ENCODE results near the gene CSF3R.

The CSF3R gene

DNA sequence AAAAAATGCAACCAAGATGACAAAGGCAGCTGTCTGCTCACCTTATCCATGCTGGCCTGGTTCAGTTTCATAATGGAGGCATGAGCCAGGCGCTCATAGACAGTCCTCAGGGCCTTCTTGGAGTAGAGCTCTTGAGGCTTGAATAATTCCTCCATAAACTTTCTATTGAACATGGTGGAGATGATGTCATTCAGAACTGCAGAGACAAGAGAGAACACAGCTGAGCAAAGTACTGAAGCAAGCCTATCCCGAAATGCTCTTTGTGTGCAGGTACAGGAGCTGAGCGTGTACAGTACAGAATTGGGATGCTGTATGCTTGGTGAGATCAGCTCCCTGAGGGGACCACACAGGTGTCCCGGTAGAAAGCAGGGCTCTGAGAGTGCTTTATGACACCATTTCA lies 44.0 kb downstream of the CSF3R start:
- H3K4me3 ChIP-seq (ENCODE audit: low read length): no peak overlapping the region
- TF ChIP-seq, protein P1, sequence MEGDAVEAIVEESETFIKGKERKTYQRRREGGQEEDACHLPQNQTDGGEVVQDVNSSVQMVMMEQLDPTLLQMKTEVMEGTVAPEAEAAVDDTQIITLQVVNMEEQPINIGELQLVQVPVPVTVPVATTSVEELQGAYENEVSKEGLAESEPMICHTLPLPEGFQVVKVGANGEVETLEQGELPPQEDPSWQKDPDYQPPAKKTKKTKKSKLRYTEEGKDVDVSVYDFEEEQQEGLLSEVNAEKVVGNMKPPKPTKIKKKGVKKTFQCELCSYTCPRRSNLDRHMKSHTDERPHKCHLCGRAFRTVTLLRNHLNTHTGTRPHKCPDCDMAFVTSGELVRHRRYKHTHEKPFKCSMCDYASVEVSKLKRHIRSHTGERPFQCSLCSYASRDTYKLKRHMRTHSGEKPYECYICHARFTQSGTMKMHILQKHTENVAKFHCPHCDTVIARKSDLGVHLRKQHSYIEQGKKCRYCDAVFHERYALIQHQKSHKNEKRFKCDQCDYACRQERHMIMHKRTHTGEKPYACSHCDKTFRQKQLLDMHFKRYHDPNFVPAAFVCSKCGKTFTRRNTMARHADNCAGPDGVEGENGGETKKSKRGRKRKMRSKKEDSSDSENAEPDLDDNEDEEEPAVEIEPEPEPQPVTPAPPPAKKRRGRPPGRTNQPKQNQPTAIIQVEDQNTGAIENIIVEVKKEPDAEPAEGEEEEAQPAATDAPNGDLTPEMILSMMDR (IDR thresholded peaks at IDR 0.05; ENCODE audit: insufficient read depth, low read depth, low read length, missing control alignments): no peak
- DNase-seq (ENCODE audit: low read depth): peak; percentile 9

- H3K4me3 ChIP-seq (ENCODE audit: low read length): no peak overlapping the region
- DNase-seq (ENCODE audit: low read depth): peak; percentile 96
- TF ChIP-seq, protein P1 (IDR thresholded peaks at IDR 0.05; ENCODE audit: insufficient read depth, low read depth, low read length, missing control alignments): no peak
Measured at GRCh38 chr1:36436821-36437220, 45.9 kb downstream of the CSF3R start.

DNA sequence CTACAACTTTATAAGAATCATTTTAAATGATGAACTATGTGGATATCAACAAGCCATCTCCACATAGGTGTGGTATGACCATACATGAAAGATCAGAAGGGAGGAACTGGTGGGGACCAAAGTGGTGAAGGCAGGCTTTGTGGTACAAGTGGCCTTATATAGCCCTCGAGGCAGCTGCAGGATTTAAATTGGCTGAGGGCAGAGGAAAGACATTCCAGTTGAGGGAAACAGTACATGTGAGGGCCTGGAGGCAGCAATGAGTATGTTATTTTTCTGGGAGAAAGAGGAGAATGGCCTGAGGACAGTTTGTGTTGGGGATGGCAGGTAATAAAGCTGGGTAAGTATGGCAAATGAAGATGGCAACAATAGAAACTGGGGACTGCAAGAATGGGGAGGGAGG lies 49.6 kb downstream of the CSF3R start:
- H3K4me3 ChIP-seq (ENCODE audit: low read length): no peak overlapping the region
- TF ChIP-seq, protein P1 (IDR thresholded peaks at IDR 0.05; ENCODE audit: insufficient read depth, low read depth, low read length, missing control alignments): no peak
- no peak for DNase-seq (ENCODE audit: low read depth)

DNA sequence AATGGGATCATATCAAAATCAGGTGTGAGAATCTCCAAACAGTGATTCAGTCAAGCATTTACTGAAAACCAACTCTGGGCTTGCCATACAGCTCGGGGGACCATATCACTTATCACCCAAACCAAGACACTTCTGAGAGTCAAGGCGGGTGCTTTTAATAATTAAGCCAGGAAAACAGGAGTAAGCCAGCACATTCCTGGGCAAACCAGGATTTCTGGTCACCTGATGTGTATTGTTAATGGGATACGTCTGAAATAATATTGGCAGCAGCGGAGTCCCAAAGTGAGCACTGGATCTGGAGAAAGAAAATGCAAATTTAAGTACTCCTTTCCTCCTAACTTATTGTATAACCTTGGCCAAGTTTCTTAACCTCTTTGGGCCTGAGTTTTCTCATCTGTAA lies 50.1 kb downstream of the CSF3R start:
- DNase-seq (ENCODE audit: low read depth): no peak
- TF ChIP-seq, protein P1 (IDR thresholded peaks at IDR 0.05; ENCODE audit: insufficient read depth, low read depth, low read length, missing control alignments): no peak

DNA sequence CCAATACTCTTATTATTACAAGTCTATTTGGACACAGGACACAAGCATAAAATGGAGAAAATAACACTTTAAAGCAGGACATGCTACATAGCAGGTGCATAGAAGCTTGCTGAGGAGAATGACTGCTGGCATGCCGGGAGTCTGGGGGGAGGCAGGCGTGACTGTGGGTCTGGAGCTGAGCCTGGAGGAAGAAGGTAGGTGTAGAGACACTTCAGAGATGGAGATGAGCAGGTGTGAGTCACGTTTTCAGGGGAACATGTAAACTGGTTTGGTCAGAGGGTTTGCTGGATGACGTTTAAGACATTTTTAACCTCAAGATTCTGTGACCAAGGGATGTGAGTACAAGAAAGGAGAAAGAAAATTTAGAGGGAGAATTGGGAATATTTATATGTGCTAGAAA lies 56.9 kb downstream of the CSF3R start:
- TF ChIP-seq, protein P1 (IDR thresholded peaks at IDR 0.05; ENCODE audit: insufficient read depth, low read depth, low read length, missing control alignments): no peak
- peak; percentile 86 for DNase-seq (ENCODE audit: low read depth)
- H3K4me3 ChIP-seq (ENCODE audit: low read length): no peak overlapping the region

More for the DNA sequence above, 50.1 kb downstream of the CSF3R start:
- no peak overlapping the region for H3K4me3 ChIP-seq (ENCODE audit: low read length)

DNA sequence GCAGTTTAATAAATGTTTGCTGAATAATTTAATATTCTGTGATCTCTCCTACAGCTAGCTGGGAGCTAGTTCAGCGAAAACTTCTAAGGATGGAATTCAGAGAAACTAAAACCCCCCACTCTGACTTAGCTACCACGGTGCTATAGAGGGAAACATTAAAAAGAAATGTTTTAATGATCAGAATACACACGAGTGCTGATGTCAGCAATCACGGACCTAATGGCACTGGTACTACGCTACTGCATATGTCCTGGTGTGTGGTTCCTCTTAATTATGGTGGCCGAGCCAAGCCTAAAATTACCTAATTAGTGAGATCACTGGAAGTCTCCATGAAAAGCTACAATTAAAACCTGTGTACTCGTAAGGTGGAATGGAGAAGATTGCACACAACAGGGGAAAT lies 61.1 kb downstream of the CSF3R start:
- H3K4me3 ChIP-seq (ENCODE audit: low read length): no peak overlapping the region
- TF ChIP-seq, protein P1 (IDR thresholded peaks at IDR 0.05; ENCODE audit: insufficient read depth, low read depth, low read length, missing control alignments): no peak
- DNase-seq (ENCODE audit: low read depth): no peak

- TF ChIP-seq, protein P1 (IDR thresholded peaks at IDR 0.05; ENCODE audit: insufficient read depth, low read depth, low read length, missing control alignments): peak; percentile 99
- H3K4me3 ChIP-seq (ENCODE audit: low read length): no peak overlapping the region
- DNase-seq (ENCODE audit: low read depth): peak; percentile 85
Measured at GRCh38 chr1:36420836-36421317, 61.8 kb downstream of the CSF3R start.
